ENCODE data around the gene ACOT9.

- TF ChIP-seq CTCF (IDR thresholded peaks at IDR 0.05; ENCODE audit: poor library complexity) = no peak
- no peak for TF ChIP-seq EZH2 (IDR thresholded peaks at IDR 0.05; ENCODE audit: borderline replicate concordance)
- TF ChIP-seq EZH2phosphoT487 (IDR thresholded peaks at IDR 0.05; ENCODE audit: low read depth, severe bottlenecking, unreplicated experiment) = no peak
Observed at GRCh38 chrX:23673108-23673507, 70.0 kb downstream of the ACOT9 start.
